Trophoblast cell (in vitro differentiated cells and primary cell): ENCODE measurements around the gene S100A9.

Experiments
- DNase-seq, 2 donors: peaks; one replicate each; pipeline ENCODE4 v3.0.0-alpha.2; 2016
- H2AFZ ChIP-seq: 2 replicates; pipeline ENCODE4 v1.6.1; 2013; ENCODE audit warnings: low read length, moderate library complexity, mild to moderate bottlenecking; ENCODE audit not compliant: insufficient read depth, poor library complexity
- H2AK5ac ChIP-seq: 2 replicates; pipeline ENCODE4 v1.6.1; 2013; ENCODE audit warnings: mild to moderate bottlenecking, low read length
- H2BK120ac ChIP-seq: 2 replicates; pipeline ENCODE4 v1.6.1; 2013; ENCODE audit warnings: low read length, mild to moderate bottlenecking, moderate library complexity; ENCODE audit not compliant: insufficient read depth, poor library complexity
- H2BK12ac ChIP-seq: 2 replicates; pipeline ENCODE4 v1.6.1; 2013; ENCODE audit warnings: mild to moderate bottlenecking, low read length, moderate library complexity
- H2BK5ac ChIP-seq: 2 replicates; pipeline ENCODE4 v1.6.1; 2013; ENCODE audit warnings: low read length, low read depth, moderate library complexity, mild to moderate bottlenecking; ENCODE audit not compliant: poor library complexity
- H3K14ac ChIP-seq: 2 replicates; pipeline ENCODE4 v1.6.1; 2013; ENCODE audit warnings: mild to moderate bottlenecking, low read length
- H3K18ac ChIP-seq: 2 replicates; pipeline ENCODE4 v1.6.1; 2013; ENCODE audit warnings: mild to moderate bottlenecking, low read length
- H3K23ac ChIP-seq: 2 replicates; pipeline ENCODE4 v1.6.1; 2013; ENCODE audit warnings: low read length
- H3K27ac ChIP-seq: 2 replicates; pipeline ENCODE4 v1.5.1; 2013; ENCODE audit warnings: low read depth, mild to moderate bottlenecking, inconsistent platforms, low read length, moderate library complexity
- H3K27me3 ChIP-seq: 2 replicates; pipeline ENCODE4 v1.6.1; 2013; ENCODE audit warnings: inconsistent platforms, mild to moderate bottlenecking, low read length, moderate library complexity; ENCODE audit not compliant: insufficient read depth
- H3K36me3 ChIP-seq, 2 experiments: 1 replicate in 1 of 2; 2 replicates in 1 of 2; pipeline ENCODE4 v1.6.1; 2013; ENCODE audit warnings: low read length in 2 of 2, mild to moderate bottlenecking in 2 of 2, moderate library complexity in 1 of 2; ENCODE audit not compliant: insufficient read depth in 2 of 2, control insufficient read depth in 1 of 2
- H3K4ac ChIP-seq: 2 replicates; pipeline ENCODE4 v1.6.1; 2013; ENCODE audit warnings: low read depth, mild to moderate bottlenecking, low read length, moderate library complexity
- H3K4me1 ChIP-seq, 2 experiments: 1 replicate in 1 of 2; 2 replicates in 1 of 2; pipeline ENCODE4 v1.6.1; 2013; ENCODE audit warnings: low read length in 2 of 2, mild to moderate bottlenecking in 2 of 2, moderate library complexity in 1 of 2; ENCODE audit not compliant: insufficient read depth in 2 of 2, control insufficient read depth in 1 of 2
- H3K4me2 ChIP-seq: 2 replicates; pipeline ENCODE4 v1.6.1; 2013; ENCODE audit warnings: inconsistent platforms, mild to moderate bottlenecking, low read length, moderate library complexity
- H3K4me3 ChIP-seq: 2 replicates; pipeline ENCODE4 v1.5.1; 2013; ENCODE audit warnings: mild to moderate bottlenecking, low read depth, low read length, inconsistent platforms
- H3K79me1 ChIP-seq: one replicate; pipeline ENCODE4 v1.6.1; 2013; ENCODE audit warnings: low read length
- H3K79me2 ChIP-seq: 2 replicates; pipeline ENCODE4 v1.6.1; 2013; ENCODE audit warnings: low read length, mild to moderate bottlenecking; ENCODE audit not compliant: control insufficient read depth, insufficient read depth, poor library complexity
- H3K9ac ChIP-seq: 2 replicates; pipeline ENCODE4 v1.6.1; 2013; ENCODE audit warnings: mild to moderate bottlenecking, low read length
- H3K9me3 ChIP-seq: 2 replicates; pipeline ENCODE4 v1.6.1; 2013; ENCODE audit warnings: low read depth, mild to moderate bottlenecking, control low read depth, inconsistent platforms, low read length; ENCODE audit not compliant: insufficient read depth
- H4K12ac ChIP-seq: 2 replicates; pipeline ENCODE4 v1.6.1; 2013; ENCODE audit warnings: low read depth, mild to moderate bottlenecking, low read length, moderate library complexity
- H4K8ac ChIP-seq: 2 replicates; pipeline ENCODE4 v1.6.1; 2013; ENCODE audit warnings: low read depth, mild to moderate bottlenecking, low read length, moderate library complexity
- H4K91ac ChIP-seq: one replicate; pipeline ENCODE4 v1.6.1; 2013; ENCODE audit warnings: low read depth, mild to moderate bottlenecking, low read length, moderate library complexity
- WGBS: extraction: QIAGEN DNeasy Blood & Tissue Kit; methylation state at CpG from one replicate; pipeline ENCODE4 v1.1.7; 2013; ENCODE audit warnings: missing lambda C conversion rate; ENCODE audit not compliant: insufficient read length, insufficient coverage; ENCODE audit errors: extremely low coverage; 5-methylcytosine and 5-hydroxymethylcytosine counted together

The S100A9 gene

GRCh38 chr1:153357076-153357852 lies 390 bp upstream of the S100A9 start:
- H3K9ac ChIP-seq, result no peak overlapping the region
- peak overlapping the region; percentile 4 for H4K91ac ChIP-seq
- H2AFZ ChIP-seq, result no peak overlapping the region
- no peaks in the 10 kb centered on the region for H3K79me1 ChIP-seq
- peak overlapping the region; percentile 2 for H2BK12ac ChIP-seq
- H3K36me3 ChIP-seq, result no peaks in the 10 kb centered on the region
- no peak overlapping the region for H3K4me2 ChIP-seq
- no peak overlapping the region for H3K18ac ChIP-seq
- no peak overlapping the region for H2BK120ac ChIP-seq
- H3K4me3 ChIP-seq, result no peak overlapping the region
- no peaks in the 10 kb centered on the region for H3K9me3 ChIP-seq
- H3K27me3 ChIP-seq, result no peaks in the 10 kb centered on the region
- no peaks in the 10 kb centered on the region for H3K79me2 ChIP-seq
- H3K14ac ChIP-seq, result no peak overlapping the region
- H2BK5ac ChIP-seq, result no peak overlapping the region
- peaks cover 5 to 7% of the 10 kb centered on the region in 2 experiments for H3K4me1 ChIP-seq
- H3K27ac ChIP-seq, result no peak overlapping the region
- no CpG with 5 or more reads among the region's 10 CpGs for WGBS
- peak; percentile 88 to 90 for DNase-seq
- H3K4ac ChIP-seq, result no peak overlapping the region
- no peak overlapping the region for H4K12ac ChIP-seq
- H4K8ac ChIP-seq, result no peak overlapping the region
- H2AK5ac ChIP-seq, result no peak overlapping the region
- no peak overlapping the region for H3K23ac ChIP-seq

GRCh38 chr1:153358691-153358975 lies 979 bp downstream of the S100A9 start:
- no CpG with 5 or more reads among the region's 3 CpGs for WGBS
- H4K12ac ChIP-seq, result no peak overlapping the region
- H3K27ac ChIP-seq, result no peak overlapping the region

GRCh38 chr1:153359241-153359640 lies 1.6 kb downstream of the S100A9 start:
- Histone ChIP-seq H3K79me2 (no peaks in the 10 kb centered on the region), H3K9me3 (no peaks in the 10 kb centered on the region), H3K27ac (no peak overlapping the region), H3K4ac (no peak overlapping the region), H3K4me1 (peaks cover 10 to 15% of the 10 kb centered on the region in 2 experiments), H3K4me2 (no peak overlapping the region), H3K23ac (no peak overlapping the region), H4K12ac (no peak overlapping the region), H3K4me3 (no peak overlapping the region), H3K36me3 (no peaks in the 10 kb centered on the region), H4K91ac (no peak overlapping the region), H2BK12ac (no peak overlapping the region), H3K14ac (no peak overlapping the region), H3K9ac (no peak overlapping the region), H2BK120ac (no peak overlapping the region), H4K8ac (no peak overlapping the region), H2AFZ (no peak overlapping the region), H3K27me3 (no peaks in the 10 kb centered on the region), H2AK5ac (no peak overlapping the region), H3K79me1 (no peaks in the 10 kb centered on the region), H2BK5ac (no peak overlapping the region), H3K18ac (no peak overlapping the region)
- WGBS, result no CpG with 5 or more reads among the region's 6 CpGs
- no peak for DNase-seq

More at GRCh38 chr1:153358691-153358975, 979 bp downstream of the S100A9 start:
- H3K14ac ChIP-seq, result no peak overlapping the region
- no peak overlapping the region for H2AK5ac ChIP-seq
- no peak for DNase-seq
- H3K79me2 ChIP-seq, result no peaks in the 10 kb centered on the region
- H3K23ac ChIP-seq, result no peak overlapping the region
- no peak overlapping the region for H3K4me3 ChIP-seq
- H3K36me3 ChIP-seq, result no peaks in the 10 kb centered on the region
- H3K4me1 ChIP-seq, result peaks cover 8 to 11% of the 10 kb centered on the region in 2 experiments
- H3K4me2 ChIP-seq, result no peak overlapping the region
- no peak overlapping the region for H2BK5ac ChIP-seq
- no peak overlapping the region for H3K9ac ChIP-seq
- H2BK12ac ChIP-seq, result no peak overlapping the region
- H4K91ac ChIP-seq, result no peak overlapping the region
- no peaks in the 10 kb centered on the region for H3K79me1 ChIP-seq
- H3K27me3 ChIP-seq, result no peaks in the 10 kb centered on the region
- no peak overlapping the region for H3K4ac ChIP-seq
- no peaks in the 10 kb centered on the region for H3K9me3 ChIP-seq
- H2AFZ ChIP-seq, result no peak overlapping the region
- H2BK120ac ChIP-seq, result no peak overlapping the region
- H3K18ac ChIP-seq, result no peak overlapping the region
- H4K8ac ChIP-seq, result no peak overlapping the region

- Histone ChIP-seq H4K8ac (no peak overlapping the region), H3K9ac (no peak overlapping the region), H3K14ac (no peak overlapping the region), H3K79me2 (no peaks in the 10 kb centered on the region), H4K12ac (no peak overlapping the region), H2BK5ac (no peak overlapping the region), H2BK120ac (no peak overlapping the region), H3K18ac (no peak overlapping the region), H3K27ac (no peak overlapping the region), H3K36me3 (no peaks in the 10 kb centered on the region), H2AK5ac (no peak overlapping the region), H3K4me2 (no peak overlapping the region), H2BK12ac (no peak overlapping the region), H3K4me3 (no peak overlapping the region), H3K4ac (no peak overlapping the region), H3K4me1 (peaks cover 20 to 24% of the 10 kb centered on the region in 2 experiments), H2AFZ (no peak overlapping the region), H3K23ac (no peak overlapping the region), H3K9me3 (no peaks in the 10 kb centered on the region), H3K27me3 (no peaks in the 10 kb centered on the region), H4K91ac (no peak overlapping the region), H3K79me1 (no peaks in the 10 kb centered on the region)
- no CpG with 5 or more reads among the region's 2 CpGs for WGBS
- DNase-seq, result no peak
Observed at GRCh38 chr1:153360190-153360589, 2.5 kb downstream of the S100A9 start.
